Parathyroid adenoma (tissue), 2 donors: ENCODE data around the gene NFIC.
A peak's percentile ranks its signal among the peaks of the same experiment; 100 is the strongest.
"Not testable (repeated sequence)": the region's sequence is repeated elsewhere in the genome, so short reads cannot be mapped to it uniquely, and the experiment has no call there.

Experiments used
- H2AFZ ChIP-seq: fragments of 300-600 bp; sonication (generic); one replicate; pipeline ENCODE4 v1.7.0; 2017; ENCODE audit warnings: antibody characterized with exemption, mild to moderate bottlenecking
- H3K27ac ChIP-seq: fragments of 300-600 bp; sonication (generic); one replicate; pipeline ENCODE4 v1.7.0; 2017
- H3K27me3 ChIP-seq: fragments of 300-600 bp; sonication (generic); one replicate; pipeline ENCODE4 v1.7.0; 2017; ENCODE audit warnings: low read length; ENCODE audit not compliant: control insufficient read depth, insufficient read depth
- H3K36me3 ChIP-seq: fragments of 300-600 bp; sonication (generic); one replicate; pipeline ENCODE4 v1.7.0; 2017; ENCODE audit warnings: low read length; ENCODE audit not compliant: control insufficient read depth, insufficient read depth
- H3K4me1 ChIP-seq: fragments of 300-600 bp; sonication (generic); one replicate; pipeline ENCODE4 v1.7.0; 2017; ENCODE audit warnings: control low read depth
- H3K4me2 ChIP-seq: fragments of 300-600 bp; sonication (generic); one replicate; pipeline ENCODE4 v1.7.0; 2017; ENCODE audit warnings: low read length
- H3K4me3 ChIP-seq: fragments of 300-600 bp; sonication (generic); one replicate; pipeline ENCODE4 v1.7.0; 2017; ENCODE audit warnings: low read depth, low read length
- H3K79me2 ChIP-seq: fragments of 300-600 bp; sonication (generic); one replicate; pipeline ENCODE4 v1.7.0; 2017; ENCODE audit warnings: control low read depth
- H3K9ac ChIP-seq: fragments of 300-600 bp; sonication (generic); one replicate; pipeline ENCODE4 v1.7.0; 2017; ENCODE audit warnings: mild to moderate bottlenecking
- H3K9me3 ChIP-seq: fragments of 300-600 bp; sonication (generic); one replicate; pipeline ENCODE4 v1.7.0; 2017; ENCODE audit warnings: low read length; ENCODE audit not compliant: control insufficient read depth
- CTCF ChIP-seq: fragments of 300-600 bp; sonication (generic); IDR thresholded peaks from one replicate; pipeline ENCODE4 v1.7.0; 2017; ENCODE audit warnings: antibody characterized with exemption, mild to moderate bottlenecking
- donor health status: primary hyperparathyroidism.

Gene NFIC

DNA sequence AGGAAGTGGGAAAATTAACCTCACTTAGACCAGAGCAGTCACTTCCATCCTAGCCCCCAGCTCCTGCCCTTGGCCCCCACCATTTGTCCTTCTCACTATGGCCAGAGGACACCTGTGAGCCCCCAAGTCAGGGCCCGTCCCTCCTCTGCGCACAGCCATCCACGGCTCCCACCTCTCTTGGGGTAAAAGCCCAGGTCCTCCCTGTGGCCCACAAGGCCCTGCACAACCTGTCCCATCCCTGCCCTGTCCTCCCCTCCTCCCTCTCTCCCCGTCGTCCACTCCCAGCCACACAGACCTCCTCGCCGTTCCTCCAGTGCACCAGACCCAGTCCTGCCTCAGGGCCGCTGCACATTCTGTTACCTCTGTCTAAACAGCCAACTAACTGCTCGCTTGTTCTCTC lies 60.0 kb downstream of the NFIC start:
- H3K9me3 ChIP-seq: no peaks in the 10 kb centered on the region
- no peak overlapping the region for H3K4me2 ChIP-seq
- H3K4me3 ChIP-seq: no peak overlapping the region
- no peak overlapping the region for H3K9ac ChIP-seq
- no peak for TF ChIP-seq CTCF
- H3K27ac ChIP-seq: no peak overlapping the region
- H3K4me1 ChIP-seq: peaks cover 6% of the 10 kb centered on the region
- no peaks in the 10 kb centered on the region for H3K27me3 ChIP-seq
- no peak overlapping the region for H2AFZ ChIP-seq
- no peaks in the 10 kb centered on the region for H3K36me3 ChIP-seq
- peaks cover 26% of the 10 kb centered on the region for H3K79me2 ChIP-seq

DNA sequence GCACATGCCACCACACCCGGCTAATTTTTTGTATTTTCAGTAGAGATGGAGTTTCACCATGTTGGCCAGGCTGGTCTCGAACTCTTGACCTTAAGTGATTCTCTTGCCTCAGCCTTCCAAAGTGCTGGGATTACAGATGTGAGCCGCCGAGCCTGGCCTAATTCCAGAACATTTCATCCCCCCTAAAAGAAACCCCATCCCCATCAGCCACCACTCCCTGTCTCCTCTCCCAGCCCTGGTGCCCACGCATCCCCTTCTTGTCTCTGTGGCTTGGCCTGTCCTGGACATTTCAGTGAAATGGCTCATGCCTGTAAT lies 63.9 kb downstream of the NFIC start:
- not testable (repeated sequence) for H3K9ac ChIP-seq, H3K27ac ChIP-seq, H3K4me1 ChIP-seq, H3K4me2 ChIP-seq, H3K36me3 ChIP-seq, H3K9me3 ChIP-seq, H3K27me3 ChIP-seq, H2AFZ ChIP-seq, H3K4me3 ChIP-seq
- peaks cover 33% of the 10 kb centered on the region for H3K79me2 ChIP-seq

- Histone ChIP-seq H3K79me2 (peaks cover 32% of the 10 kb centered on the region), H3K4me2 (no peak overlapping the region), H3K4me3 (no peak overlapping the region), H3K36me3 (no peaks in the 10 kb centered on the region), H3K27me3 (no peaks in the 10 kb centered on the region), H3K9ac (no peak overlapping the region), H3K27ac (no peak overlapping the region), H3K9me3 (no peaks in the 10 kb centered on the region), H2AFZ (no peak overlapping the region), H3K4me1 (no peaks in the 10 kb centered on the region)
- no peak for TF ChIP-seq CTCF
Observed at GRCh38 chr19:3431760-3432397, 65.5 kb downstream of the NFIC start.

- Histone ChIP-seq H3K9ac (no peak overlapping the region), H3K27me3 (no peaks in the 10 kb centered on the region), H3K4me2 (no peak overlapping the region), H3K36me3 (no peaks in the 10 kb centered on the region), H3K4me3 (no peak overlapping the region), H2AFZ (no peak overlapping the region), H3K27ac (peak overlapping the region; percentile 43), H3K79me2 (peaks cover 34% of the 10 kb centered on the region), H3K9me3 (no peaks in the 10 kb centered on the region), H3K4me1 (no peaks in the 10 kb centered on the region)
- TF ChIP-seq CTCF: no peak
Observed at GRCh38 chr19:3433313-3433712, 66.9 kb downstream of the NFIC start.

DNA sequence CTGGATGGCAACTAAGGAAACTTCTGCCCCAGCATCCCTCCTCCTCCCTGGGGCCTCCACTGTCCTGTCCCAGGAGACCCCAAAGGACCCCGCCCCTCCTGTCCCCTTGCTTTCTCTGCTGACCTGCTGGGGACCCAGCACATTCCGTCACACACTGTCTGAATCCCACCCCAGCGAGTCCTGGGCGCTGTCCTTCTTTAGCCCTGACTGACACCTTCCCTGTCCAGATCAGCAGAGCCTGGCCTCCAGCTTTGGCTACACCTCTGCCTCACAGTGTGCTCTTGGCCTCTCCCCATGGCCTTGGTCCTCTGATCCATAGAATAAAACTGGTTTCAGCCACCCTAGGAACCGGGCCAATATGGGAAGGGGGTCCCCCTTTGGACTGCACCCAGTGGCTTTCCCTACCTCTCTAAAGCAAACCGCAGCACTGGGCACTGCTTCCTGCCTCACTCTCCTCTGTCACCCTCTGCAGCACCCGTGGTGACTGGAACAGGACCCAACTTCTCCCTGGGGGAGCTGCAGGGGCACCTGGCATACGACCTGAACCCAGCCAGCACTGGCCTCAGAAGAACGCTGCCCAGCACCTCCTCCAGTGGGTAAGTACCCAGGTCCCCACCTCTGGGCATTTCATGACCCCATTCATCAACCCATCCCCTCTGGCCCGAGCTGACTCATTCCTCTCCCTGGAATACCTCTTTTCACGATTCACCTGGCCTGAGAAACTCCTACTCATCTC lies 67.6 kb downstream of the NFIC start:
- Histone ChIP-seq H3K27ac (peak overlapping the region; percentile 43), H3K27me3 (no peaks in the 10 kb centered on the region), H3K4me2 (no peak overlapping the region), H3K9me3 (no peaks in the 10 kb centered on the region), H3K4me1 (no peaks in the 10 kb centered on the region), H2AFZ (no peak overlapping the region), H3K79me2 (peaks cover 38% of the 10 kb centered on the region), H3K9ac (no peak overlapping the region), H3K36me3 (no peaks in the 10 kb centered on the region), H3K4me3 (no peak overlapping the region)
- no peak for TF ChIP-seq CTCF
